HCT116 (cell line): ENCODE results near the gene ABL1. TPM values are rescaled to one million over a fixed set of nuclear protein-coding genes. Genes with fewer than 3 reads are reported as not detected.
A peak's percentile ranks its signal among the peaks of the same experiment; 100 is the strongest.

Source experiments
- ATAC-seq: fragments of 200-7000 bp; cut with Tn5 transposase; 2 replicates; pipeline ENCODE4 v1.9.1; 2020; ENCODE audit warnings: mild to moderate bottlenecking, moderate library complexity
- BruUV-seq: library from RNA; stranded (reverse); fragments of 400-500 nt; replicated peaks from 2 replicates; lab custom pipeline; 2021; lab: Mats Ljungman, UMichigan
- CTCF ChIA-PET: fragments of 300-600 bp; sonication (Branson Sonifier 250); formaldehyde crosslinking; loops from one replicate; lab custom pipeline; 2021; ENCODE audit warnings: antibody characterized with exemption; lab: Charles Lee
- POLR2A ChIA-PET: fragments of 300-600, 350-600 bp; sonication (Branson Sonifier 250); formaldehyde crosslinking; loops from one replicate; lab custom pipeline; 2021; ENCODE audit warnings: antibody characterized with exemption; lab: Charles Lee
- RAD21 ChIA-PET, 2 experiments: fragments of 300-600 bp; sonication (Branson Sonifier 250); formaldehyde crosslinking; loops; one replicate each; lab custom pipeline; 2023; ENCODE audit warnings: low total read pairs in 2 of 2; ENCODE audit not compliant: uncharacterized antibody in 2 of 2, unreplicated experiment in 2 of 2, low non-redundant PET in 1 of 2; lab: Charles Lee
- DNase-seq: peaks from one replicate; pipeline ENCODE4 v3.0.0-alpha.2; 2010; ENCODE audit warnings: low read depth, low spot score
- H2AFZ ChIP-seq: fragments of 200-600 bp; shearing (Covaris generic), sonication (generic); 2 replicates; pipeline ENCODE4 v1.6.1; 2017; ENCODE audit warnings: low read depth, mixed run types, mixed read lengths, antibody characterized with exemption, low read length; ENCODE audit not compliant: poor library complexity, severe bottlenecking
- H3K27ac ChIP-seq: 2 replicates; pipeline ENCODE4 v1.5.1; 2012; ENCODE audit warnings: low read depth, low read length
- H3K27me3 ChIP-seq: fragments of 200-600 bp; sonication (generic); 2 replicates; pipeline ENCODE4 v1.6.1; 2016; ENCODE audit warnings: mixed run types, low read length, mixed read lengths; ENCODE audit not compliant: insufficient read depth
- H3K36me3 ChIP-seq, 2 experiments: fragments of 200-500 bp in 1 of 2; fragments of 200-600 bp in 1 of 2; sonication (Bioruptor generic) in 1 of 2; sonication (generic) in 1 of 2; 2 replicates each; pipeline versions ENCODE4 v1.5.1 to v1.6.1; 2014 to 2016; ENCODE audit warnings: low read length in 2 of 2, inconsistent platforms in 1 of 2, mixed read lengths in 1 of 2, mixed run types in 1 of 2; ENCODE audit not compliant: insufficient read depth in 2 of 2, control insufficient read depth in 1 of 2
- H3K4me1 ChIP-seq, 2 experiments: fragments of 200-600 bp in 1 of 2; sonication (generic) in 1 of 2; 2 replicates each; pipeline versions ENCODE4 v1.5.1 to v1.6.1; 2012 to 2017; ENCODE audit warnings: low read length in 2 of 2, inconsistent platforms in 1 of 2, mild to moderate bottlenecking in 1 of 2, mixed read lengths in 1 of 2, mixed run types in 1 of 2, moderate library complexity in 1 of 2; ENCODE audit not compliant: insufficient read depth in 2 of 2, control insufficient read depth in 1 of 2
- H3K4me2 ChIP-seq: fragments of 200-600 bp; sonication (generic); 2 replicates; pipeline ENCODE4 v1.6.1; 2017; ENCODE audit warnings: mixed run types, low read length, mixed read lengths
- H3K4me3 ChIP-seq, 2 experiments: fragments of 200-600 bp in 1 of 2; sonication (generic) in 1 of 2; replicated peaks in 1 of 2; 2 replicates each; pipeline ENCODE4 v1.5.1; 2011 to 2016; ENCODE audit warnings: low read length in 2 of 2, control low read depth in 1 of 2, low read depth in 1 of 2, mild to moderate bottlenecking in 1 of 2, mixed read lengths in 1 of 2, mixed run types in 1 of 2
- H3K79me2 ChIP-seq: fragments of 200-600 bp; sonication (generic); 2 replicates; pipeline ENCODE4 v1.6.1; 2017; ENCODE audit warnings: mild to moderate bottlenecking, mixed run types, low read length, moderate library complexity, mixed read lengths; ENCODE audit not compliant: insufficient read depth
- H3K9ac ChIP-seq: fragments of 200-600 bp; sonication (generic); 2 replicates; pipeline ENCODE4 v1.6.1; 2016; ENCODE audit warnings: low read length, mixed read lengths
- H3K9me2 ChIP-seq: fragments of 200-600 bp; sonication (generic), shearing (Covaris generic); 2 replicates; pipeline ENCODE4 v1.6.1; 2017; ENCODE audit warnings: mixed run types, mild to moderate bottlenecking, moderate library complexity; ENCODE audit not compliant: insufficient read depth
- H3K9me3 ChIP-seq, 2 experiments: fragments of 200-500 bp in 1 of 2; fragments of 200-600 bp in 1 of 2; sonication (Bioruptor generic) in 1 of 2; sonication (generic) in 1 of 2; 2 replicates each; pipeline ENCODE4 v1.6.1; 2014 to 2017; ENCODE audit warnings: low read length in 2 of 2, mixed read lengths in 2 of 2, inconsistent platforms in 1 of 2, low read depth in 1 of 2, mild to moderate bottlenecking in 1 of 2, mixed run types in 1 of 2, moderate library complexity in 1 of 2; ENCODE audit not compliant: control insufficient read depth in 1 of 2, insufficient read depth in 1 of 2
- H4K20me1 ChIP-seq: fragments of 200-600 bp; sonication (generic), shearing (Covaris generic); 2 replicates; pipeline ENCODE4 v1.6.1; 2017; ENCODE audit warnings: mixed run types, mild to moderate bottlenecking, moderate library complexity; ENCODE audit not compliant: insufficient read depth
- CBX3 ChIP-seq: IDR thresholded peaks from 2 replicates; pipeline ENCODE4 v1.6.1; 2012; ENCODE audit warnings: low read depth
- CEBPB ChIP-seq: IDR thresholded peaks from 2 replicates; pipeline ENCODE4 v1.6.1; 2012; ENCODE audit warnings: low read depth
- CTCF ChIP-seq, 3 experiments: fragments of 200-600 bp in 1 of 3; sonication (generic) in 1 of 3; IDR thresholded peaks in 2 of 3; conservative IDR thresholded peaks in 1 of 3; 2 replicates each; pipeline ENCODE4 v1.5.1; 2012 to 2017; ENCODE audit warnings: low read depth in 2 of 3, low read length in 2 of 3, antibody characterized with exemption in 1 of 3, borderline replicate concordance in 1 of 3, control low read depth in 1 of 3, mild to moderate bottlenecking in 1 of 3, mixed read lengths in 1 of 3, mixed run types in 1 of 3, moderate library complexity in 1 of 3; ENCODE audit not compliant: insufficient read depth in 1 of 3
- ELF1 ChIP-seq: IDR thresholded peaks from 2 replicates; pipeline ENCODE4 v1.6.1; 2012; ENCODE audit warnings: low read depth, borderline replicate concordance
- EZH2 ChIP-seq: fragments of 200-600 bp; sonication (generic); IDR thresholded peaks from 2 replicates; pipeline ENCODE4 v1.6.1; 2017; ENCODE audit warnings: antibody characterized with exemption, mixed run types
- FOSL1 ChIP-seq: IDR thresholded peaks from 2 replicates; pipeline ENCODE4 v1.6.1; 2012; ENCODE audit warnings: low read depth
- POLR2A ChIP-seq: IDR thresholded peaks from 2 replicates; pipeline ENCODE4 v1.7.0; 2011; ENCODE audit warnings: borderline replicate concordance; ENCODE audit not compliant: insufficient read depth, insufficient read length; ENCODE audit errors: extremely low read depth
- REST ChIP-seq: IDR thresholded peaks from 2 replicates; pipeline ENCODE4 v1.6.1; 2012; ENCODE audit warnings: low read depth
- SRF ChIP-seq: IDR thresholded peaks from 2 replicates; pipeline ENCODE4 v1.6.1; 2012; ENCODE audit warnings: low read depth
- intact Hi-C: fragments of 100-400 bp; cut with micrococcal nuclease; formaldehyde crosslinking; loops from 2 replicates; pipeline ENCODE4 v1.10.0; 2022
- total RNA-seq: library from RNA; stranded (reverse); gene quantifications from one replicate; pipeline ENCODE4 v1.2.1, GENCODE V29; 2021; ENCODE audit not compliant: unreplicated experiment

Gene ABL1
- total RNA-seq, 1 experiment from 2014 or later, result 54.7 TPM

DNA sequence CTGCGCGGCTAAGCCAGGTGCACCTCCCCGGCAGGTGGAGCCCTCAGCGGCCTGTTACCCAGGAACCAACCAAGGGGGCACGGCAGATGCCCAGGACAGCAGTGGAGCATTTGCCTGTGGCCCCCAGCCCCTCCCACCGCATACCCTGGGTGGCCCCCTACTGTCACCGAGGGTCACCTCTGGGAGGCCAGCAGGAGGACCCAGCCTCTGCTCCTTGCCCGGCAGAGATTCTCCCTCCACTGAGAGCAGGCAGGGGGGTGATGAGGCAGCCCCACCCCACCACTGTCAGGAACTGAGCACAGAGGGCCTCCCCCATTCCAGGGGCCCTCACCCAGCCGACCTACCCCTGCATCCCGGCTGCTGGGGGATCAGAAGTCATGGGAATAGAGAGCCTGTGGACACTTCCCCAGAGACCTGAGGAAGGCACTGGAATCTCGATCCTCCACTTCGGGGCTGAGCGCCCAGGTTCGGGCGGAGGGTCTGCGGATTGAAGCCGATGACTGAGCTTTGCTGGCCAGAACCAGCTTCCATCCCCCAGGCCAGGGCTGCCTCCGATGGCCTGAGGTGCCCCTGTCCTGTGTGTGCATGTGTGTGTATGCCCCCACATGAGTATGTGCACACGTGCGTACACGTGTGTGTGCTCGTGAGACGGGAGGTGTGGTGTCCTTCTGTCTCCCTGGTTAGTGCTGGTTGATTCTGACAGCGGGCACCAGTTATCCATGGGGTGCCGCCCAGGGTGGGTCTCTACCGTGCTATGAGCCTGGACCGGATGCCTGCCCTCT is 61.4 kb downstream of the ABL1 start, which contains the start of gene QRFP:
QRFP (minus strand) TSS at position 580 of the 782 bp plus-strand sequence. CDS start 2,974 bp downstream, outside the sequence.
- Histone ChIP-seq H3K27ac (no peak within 1 kb of the TSS), H3K9me2 (no peaks in the 10 kb centered on the region), H3K4me1 (no peaks in the 10 kb centered on the region), H4K20me1 (no peaks in the 10 kb centered on the region), H3K9ac (no peak within 1 kb of the TSS), H3K36me3 (no peaks in the 10 kb centered on the region), H3K79me2 (no peaks in the 10 kb centered on the region), H3K4me3 (no peak within 1 kb of the TSS), H3K9me3 (no peaks in the 10 kb centered on the region), H3K27me3 (no peaks in the 10 kb centered on the region), H3K4me2 (no peak within 1 kb of the TSS), H2AFZ (no peak within 1 kb of the TSS)
- 0 out of 6 replicates have a peak, but pooled peaks of 2 of the 3 experiments have one; percentile 7 to 16 for TF ChIP-seq CTCF (IDR thresholded peaks at IDR 0.05 in 2 of 3, conservative IDR thresholded peaks at IDR 0.05 in 1 of 3; ENCODE audit: borderline replicate concordance in 1 of 3, insufficient read depth in 1 of 3, low read depth in 2 of 3, low read length in 2 of 3)
- no peak for TF ChIP-seq ELF1
- ChIA-PET POLR2A (no interaction called here), RAD21 (no interaction called here), CTCF (no interaction called here)
- ATAC-seq (peak; percentile 25; the same call in 1 of the 2 replicates), DNase-seq (no peak)
- intact Hi-C loops, result no loop called here
- no TSS peak for BruUV-seq

DNA sequence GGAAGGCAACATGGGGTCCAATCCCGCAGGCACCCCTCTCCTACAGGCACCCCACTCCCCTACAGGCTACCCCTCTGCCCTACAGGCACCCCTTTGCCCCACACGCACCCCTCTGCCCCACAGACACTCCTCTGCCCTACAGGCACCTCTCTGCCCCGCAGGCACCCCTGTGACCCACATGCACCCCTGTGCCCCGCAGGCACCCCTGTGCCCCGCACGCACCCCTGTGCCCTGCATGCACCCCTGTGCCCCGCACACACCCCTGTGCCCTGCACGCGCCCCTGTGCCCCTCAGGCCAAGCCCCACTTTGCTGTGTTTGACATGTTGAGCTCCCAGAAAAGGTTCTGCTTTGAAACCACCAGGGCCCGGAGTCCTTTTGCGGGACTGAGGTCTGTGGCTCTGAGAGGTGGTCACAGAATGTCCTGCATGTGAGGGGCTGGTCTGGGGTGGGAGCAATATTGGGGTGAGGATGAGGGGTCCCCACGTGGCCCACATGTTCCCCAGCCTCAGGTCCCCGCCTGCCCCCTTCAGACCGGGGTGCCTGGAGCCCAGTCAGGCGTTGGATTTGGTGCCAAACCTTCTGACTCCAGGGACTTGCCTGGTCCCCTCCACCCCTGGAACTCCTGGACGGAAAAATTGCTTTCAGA is 62.2 kb downstream of the ABL1 start:
- H4K20me1 ChIP-seq, result no peaks in the 10 kb centered on the region
- no peak overlapping the region for H3K27ac ChIP-seq
- H3K9me3 ChIP-seq, result no peaks in the 10 kb centered on the region
- no peak overlapping the region for H3K9ac ChIP-seq
- H3K4me3 ChIP-seq, result no peak overlapping the region
- intact Hi-C loops, result no loop called here
- no TSS peak for BruUV-seq
- no peak overlapping the region for H2AFZ ChIP-seq
- DNase-seq, result no peak
- no peaks in the 10 kb centered on the region for H3K9me2 ChIP-seq
- no peak for ATAC-seq
- H3K36me3 ChIP-seq, result no peaks in the 10 kb centered on the region
- CTCF ChIA-PET, result no interaction called here
- POLR2A ChIA-PET, result no interaction called here
- no peaks in the 10 kb centered on the region for H3K79me2 ChIP-seq
- no peak overlapping the region for H3K4me2 ChIP-seq
- no peaks in the 10 kb centered on the region for H3K27me3 ChIP-seq
- RAD21 ChIA-PET, result no interaction called here
- H3K4me1 ChIP-seq, result no peaks in the 10 kb centered on the region
- TF ChIP-seq CEBPB, result no peak
- TF ChIP-seq POLR2A, result no peak
- no peak for TF ChIP-seq EZH2
- no peak for TF ChIP-seq REST
- no peak for TF ChIP-seq SRF
- no peak for TF ChIP-seq FOSL1
- TF ChIP-seq CTCF (IDR thresholded peaks at IDR 0.05 in 2 of 3, conservative IDR thresholded peaks at IDR 0.05 in 1 of 3; ENCODE audit: borderline replicate concordance in 1 of 3, insufficient read depth in 1 of 3, low read depth in 2 of 3, low read length in 2 of 3), result no peak
- TF ChIP-seq CBX3, result no peak
